ENCODE data around the gene ASAH2B.
"Not testable (repeated sequence)": the region's sequence is repeated elsewhere in the genome, so short reads cannot be mapped to it uniquely, and the experiment has no call there.

Gene ASAH2B

GRCh38 chr10:50739618-50740292 is at the start of gene ASAH2B:
Gene ASAH2B, plus strand, starts transcription at chr10:50739936. Its CDS starts 5,195 bp downstream, at chr10:50745131.
- peak; percentile 81 for DNase-seq (ENCODE audit: low spot score)

- not testable (repeated sequence) for DNase-seq (ENCODE audit: low spot score)
Measured at GRCh38 chr10:50697819-50698218, 41.9 kb upstream of the ASAH2B start.

DNA sequence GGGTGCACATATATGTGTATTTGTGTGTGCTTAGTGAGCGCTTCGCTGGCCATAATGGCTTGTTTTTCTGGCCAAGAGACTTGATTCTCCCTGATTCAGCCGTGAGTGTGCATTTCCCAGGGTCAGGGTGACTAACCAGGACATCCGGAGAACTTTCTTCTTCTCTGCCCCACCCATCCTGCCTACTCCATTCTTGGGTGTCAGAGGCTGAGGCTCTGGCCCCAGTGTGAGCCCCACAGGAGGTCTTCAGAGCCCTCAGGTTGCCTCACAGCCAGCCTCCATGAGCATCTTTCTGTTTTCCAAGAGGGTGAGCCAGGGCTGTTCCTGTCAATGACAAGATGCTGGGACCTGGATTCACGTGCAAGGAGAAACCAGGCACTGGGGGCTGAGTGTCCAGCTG is 37.8 kb upstream of the ASAH2B start:
- not testable (repeated sequence) for DNase-seq (ENCODE audit: low spot score)

GRCh38 chr10:50702997-50703396 is 36.7 kb upstream of the ASAH2B start:
- DNase-seq (ENCODE audit: low spot score) = not testable (repeated sequence)

DNA sequence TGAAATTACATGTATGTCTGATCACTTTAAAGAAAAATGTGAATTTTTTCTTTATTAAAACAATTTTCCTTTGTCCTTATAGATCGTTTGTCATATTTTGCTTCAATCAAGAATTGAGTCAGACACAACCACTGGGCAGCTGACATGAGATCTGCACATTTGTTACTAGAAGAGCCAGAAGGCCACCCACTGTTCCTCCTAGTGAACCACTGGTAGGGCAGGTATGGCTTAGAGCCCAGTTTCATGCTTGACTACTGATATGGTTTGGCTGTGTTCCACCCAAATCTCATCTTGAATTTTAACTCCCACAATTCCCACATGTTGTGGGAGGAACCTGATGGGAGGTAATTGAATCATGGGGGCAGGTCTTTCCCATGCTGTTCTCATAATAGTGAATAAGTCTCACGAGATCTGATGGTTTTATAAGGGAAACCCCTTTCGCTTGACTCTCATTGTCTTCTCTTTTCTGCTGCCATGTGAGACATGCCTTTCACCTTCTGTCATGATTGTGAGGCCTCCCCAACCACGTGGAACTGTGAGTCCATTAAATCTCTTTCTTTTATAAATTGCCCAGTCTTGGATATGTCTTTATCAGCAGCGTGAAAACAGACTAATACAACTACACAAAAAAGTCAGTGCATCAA is 35.2 kb upstream of the ASAH2B start:
- not testable (repeated sequence) for DNase-seq (ENCODE audit: low spot score)

- DNase-seq (ENCODE audit: low spot score) = not testable (repeated sequence)
Measured at GRCh38 chr10:50706006-50706405, 33.7 kb upstream of the ASAH2B start.

- not testable (repeated sequence) for DNase-seq (ENCODE audit: low spot score)
Measured at GRCh38 chr10:50710241-50710640, 29.5 kb upstream of the ASAH2B start.

DNA sequence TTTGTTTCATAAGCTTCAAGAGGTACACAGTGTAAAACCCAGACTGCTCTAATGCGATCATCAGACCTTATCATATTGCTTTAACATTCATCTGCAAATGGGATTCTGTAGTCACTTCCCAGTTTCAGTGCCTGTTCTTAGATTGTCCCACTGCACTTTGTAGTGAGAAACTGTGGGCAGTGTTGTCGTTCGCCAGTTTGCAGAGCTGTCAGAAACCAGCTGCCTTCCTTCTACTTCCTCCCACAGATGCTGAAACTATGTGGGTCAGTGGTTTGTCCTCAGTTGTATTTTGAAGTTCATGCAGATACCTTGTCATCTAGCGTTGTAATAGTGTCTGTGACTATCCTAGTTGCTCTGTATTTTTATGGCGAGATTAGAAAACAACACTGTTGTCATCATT is 15.9 kb upstream of the ASAH2B start:
- not testable (repeated sequence) for DNase-seq (ENCODE audit: low spot score)

GRCh38 chr10:50728112-50728511 is 11.6 kb upstream of the ASAH2B start:
- DNase-seq (ENCODE audit: low spot score) = not testable (repeated sequence)

DNA sequence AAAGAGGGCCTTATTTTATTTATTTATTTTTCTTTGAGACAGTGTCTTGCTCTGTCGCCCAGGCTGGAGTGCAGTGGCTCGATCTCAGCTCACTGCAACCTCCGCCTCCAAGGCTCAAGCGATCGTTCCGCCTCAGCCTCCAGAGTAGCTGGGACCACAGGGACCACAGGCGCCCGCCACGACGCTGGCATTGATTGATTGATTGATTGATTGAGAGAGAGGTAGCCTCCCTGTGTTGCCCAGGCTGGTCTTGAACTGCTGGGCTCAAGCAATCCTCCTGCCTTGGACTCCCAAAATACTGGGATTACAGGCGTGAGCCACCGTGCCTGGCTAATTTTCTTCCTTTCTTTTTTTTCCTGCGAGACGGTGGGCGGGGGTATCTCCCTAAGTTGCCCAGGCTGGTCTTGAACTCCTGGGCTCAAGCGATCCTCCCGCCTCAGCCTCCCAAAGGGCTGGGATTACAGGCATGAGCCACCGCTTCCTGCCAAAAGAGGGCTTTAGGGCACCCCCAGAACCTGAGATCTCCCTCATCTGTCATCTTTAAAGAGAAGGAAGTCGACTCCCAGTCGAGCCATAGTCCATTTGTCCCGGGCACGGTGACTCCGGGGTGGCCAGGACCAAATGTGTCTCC is 634 bp upstream of the ASAH2B start:
- DNase-seq (ENCODE audit: low spot score) = not testable (repeated sequence)

- peak; percentile 83 for DNase-seq (ENCODE audit: low spot score)
Measured at GRCh38 chr10:50740293-50740648, 535 bp downstream of the ASAH2B start.

DNA sequence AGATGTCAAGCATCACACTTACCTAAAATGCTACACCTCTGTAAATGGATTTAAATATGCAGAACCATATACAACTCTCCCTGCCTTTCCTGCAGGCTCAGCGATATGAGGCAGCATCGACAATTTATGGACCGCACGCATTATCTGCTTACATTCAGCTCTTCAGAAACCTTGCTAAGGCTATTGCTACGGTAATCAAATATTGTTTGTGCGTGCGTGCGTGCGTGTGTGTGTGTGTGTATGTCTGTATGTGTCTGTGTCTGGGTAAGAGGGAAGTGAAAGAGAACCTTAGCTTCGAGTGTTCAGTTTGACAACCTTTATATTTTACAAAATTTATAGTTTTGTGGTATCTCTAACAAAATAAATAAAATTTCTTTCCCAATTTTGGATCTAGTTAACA is 3.1 kb downstream of the ASAH2B start:
- DNase-seq (ENCODE audit: low spot score) = not testable (repeated sequence)

DNA sequence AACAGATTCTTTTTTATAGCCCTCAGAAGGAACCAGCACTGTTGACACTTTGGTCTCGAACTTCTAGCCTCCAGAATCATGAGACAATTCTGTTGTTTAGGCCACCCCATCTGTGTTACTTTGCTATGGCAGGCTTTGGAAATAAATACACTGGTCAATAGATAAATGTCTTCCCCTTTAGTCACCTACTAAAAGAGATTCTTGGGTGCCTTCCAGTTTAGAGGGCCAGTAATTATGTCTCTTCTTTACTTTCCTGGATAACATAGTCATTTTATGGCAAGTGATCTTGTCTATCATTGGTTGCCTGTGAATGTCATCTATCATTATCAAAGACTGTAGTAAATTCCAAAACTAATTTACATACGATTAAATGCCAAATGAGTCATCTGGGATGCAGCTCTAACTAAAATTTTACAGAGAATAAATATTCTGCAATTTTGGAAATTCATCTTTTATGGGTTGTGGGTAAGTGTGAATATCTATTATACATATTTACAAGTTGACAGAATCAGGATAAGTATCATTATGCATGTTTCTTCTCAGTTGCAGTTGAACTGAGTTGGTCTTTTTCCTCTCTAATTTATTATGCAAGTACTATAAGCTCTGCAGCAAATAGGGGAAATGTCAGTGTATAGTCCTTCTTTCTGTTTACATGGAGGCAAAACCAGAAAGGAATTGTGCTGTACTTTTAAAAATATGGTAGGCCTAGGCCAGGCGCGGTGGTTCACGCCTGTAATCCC is 27.2 kb downstream of the ASAH2B start:
- DNase-seq (ENCODE audit: low spot score) = peak; percentile 19

DNA sequence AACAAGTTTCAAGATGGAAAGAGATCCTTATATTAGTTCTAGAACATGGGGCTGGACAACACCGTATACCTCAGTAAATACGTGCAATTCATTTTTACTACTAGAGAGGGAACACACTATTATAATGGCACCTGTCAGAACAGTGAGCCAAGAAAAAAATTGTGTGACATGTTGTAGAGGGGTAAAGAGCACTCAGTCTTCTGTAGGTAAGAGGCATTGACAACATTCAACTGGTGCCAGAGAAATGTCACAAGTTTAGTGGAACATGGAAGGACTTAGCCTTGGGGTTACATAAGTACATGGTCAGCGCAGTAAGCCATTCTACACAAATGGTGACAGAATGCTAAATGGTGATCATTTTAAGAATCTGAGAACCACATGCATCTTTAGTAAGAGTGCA is 32.3 kb downstream of the ASAH2B start:
- DNase-seq (ENCODE audit: low spot score) = not testable (repeated sequence)

GRCh38 chr10:50774868-50775267 is 35.1 kb downstream of the ASAH2B start:
- not testable (repeated sequence) for DNase-seq (ENCODE audit: low spot score)

GRCh38 chr10:50780036-50780435 is 40.3 kb downstream of the ASAH2B start:
- DNase-seq (ENCODE audit: low spot score) = not testable (repeated sequence)

- not testable (repeated sequence) for DNase-seq (ENCODE audit: low spot score)
Measured at GRCh38 chr10:50782017-50782416, 42.3 kb downstream of the ASAH2B start.

GRCh38 chr10:50787962-50788361 is 48.2 kb downstream of the ASAH2B start:
- DNase-seq (ENCODE audit: low spot score) = not testable (repeated sequence)

DNA sequence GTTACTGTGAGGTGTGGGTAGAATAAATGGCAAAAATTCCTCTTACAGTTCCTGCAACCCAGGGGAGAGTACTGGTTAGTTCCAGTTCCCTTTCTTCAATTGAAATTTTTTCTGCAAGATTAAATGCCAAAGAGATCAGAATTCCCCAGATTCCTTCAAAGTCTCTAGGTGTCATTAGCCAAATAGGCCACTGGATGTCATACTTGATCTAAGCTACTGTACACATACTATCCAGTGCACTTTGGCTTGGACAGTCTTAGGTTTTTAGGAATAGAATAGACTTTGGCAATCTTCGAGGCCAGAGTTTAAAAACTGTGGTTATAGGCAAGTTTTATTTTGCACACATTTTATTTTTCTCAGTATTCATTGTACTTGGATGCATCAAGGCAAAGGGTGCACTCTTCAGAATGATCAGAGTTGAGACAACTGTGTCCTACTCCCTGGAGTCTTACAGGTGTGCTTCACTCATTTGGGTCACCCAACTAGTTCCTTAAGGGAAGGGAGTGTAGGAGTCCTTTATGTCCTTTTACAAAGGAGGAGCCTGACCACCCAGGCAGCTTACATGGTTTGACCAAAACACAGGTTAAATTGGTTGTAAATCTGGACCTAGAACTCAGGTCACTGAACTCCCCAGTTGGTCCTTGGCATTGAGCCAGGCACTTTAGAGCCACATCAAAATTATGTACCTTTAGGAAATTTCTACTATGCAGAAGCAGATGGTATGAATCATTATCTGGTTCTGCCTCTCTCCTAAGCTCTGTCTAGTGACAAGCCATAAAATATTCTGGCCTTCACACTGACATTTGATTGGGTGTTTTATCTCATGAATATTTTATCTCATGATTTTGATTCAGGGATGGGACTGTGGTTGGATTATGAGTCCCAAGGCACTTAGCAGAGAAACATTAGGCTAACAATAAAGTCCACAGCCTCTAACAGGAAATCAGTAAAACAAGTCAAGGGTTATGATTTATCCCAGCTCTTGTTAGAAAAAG is 49.5 kb downstream of the ASAH2B start:
- DNase-seq (ENCODE audit: low spot score) = peak; percentile 61

- DNase-seq (ENCODE audit: low spot score) = no peak
Measured at GRCh38 chr10:50794490-50794889, 54.8 kb downstream of the ASAH2B start.

DNA sequence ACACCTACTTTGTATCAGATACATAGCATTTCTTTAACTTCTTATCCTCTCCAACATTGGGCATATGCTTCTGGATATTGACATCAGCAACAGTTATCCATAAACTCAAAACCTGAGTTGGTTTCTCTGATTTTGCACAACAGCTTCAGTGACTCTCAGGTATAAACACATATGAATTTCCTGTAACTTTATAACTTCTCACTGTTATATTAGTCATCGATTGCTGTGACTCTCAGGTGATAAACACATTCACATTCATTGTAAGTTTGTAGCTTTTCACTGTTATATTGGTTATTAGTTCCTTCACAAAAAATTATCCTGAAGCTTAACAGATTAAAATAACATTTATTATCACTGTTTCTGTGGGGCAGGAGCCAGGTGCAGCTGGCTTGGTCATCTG is 57.0 kb downstream of the ASAH2B start:
- DNase-seq (ENCODE audit: low spot score) = no peak

Data from RKO (cell line).